ENCODE data around the gene PLAC1.

The PLAC1 gene

GRCh38 chrX:134645936-134646543, 12.2 kb downstream of the PLAC1 start:
- no peaks in the 10 kb centered on the region for H3K4me1 ChIP-seq (ENCODE audit: low read depth, poor library complexity, severe bottlenecking)
- H4K20me1 ChIP-seq (ENCODE audit: insufficient read depth): no peaks in the 10 kb centered on the region
- H3K4me2 ChIP-seq: no peak overlapping the region
- no peak overlapping the region for H3K27ac ChIP-seq
- H3K36me3 ChIP-seq (ENCODE audit: insufficient read depth): no peaks in the 10 kb centered on the region
- H3K4me3 ChIP-seq (IDR thresholded peaks at IDR 0.05; ENCODE audit: insufficient read depth, low read depth, low read length): no peak overlapping the region
- no peaks in the 10 kb centered on the region for H3K27me3 ChIP-seq (ENCODE audit: insufficient read depth, low read depth)
- TF ChIP-seq, protein P1, sequence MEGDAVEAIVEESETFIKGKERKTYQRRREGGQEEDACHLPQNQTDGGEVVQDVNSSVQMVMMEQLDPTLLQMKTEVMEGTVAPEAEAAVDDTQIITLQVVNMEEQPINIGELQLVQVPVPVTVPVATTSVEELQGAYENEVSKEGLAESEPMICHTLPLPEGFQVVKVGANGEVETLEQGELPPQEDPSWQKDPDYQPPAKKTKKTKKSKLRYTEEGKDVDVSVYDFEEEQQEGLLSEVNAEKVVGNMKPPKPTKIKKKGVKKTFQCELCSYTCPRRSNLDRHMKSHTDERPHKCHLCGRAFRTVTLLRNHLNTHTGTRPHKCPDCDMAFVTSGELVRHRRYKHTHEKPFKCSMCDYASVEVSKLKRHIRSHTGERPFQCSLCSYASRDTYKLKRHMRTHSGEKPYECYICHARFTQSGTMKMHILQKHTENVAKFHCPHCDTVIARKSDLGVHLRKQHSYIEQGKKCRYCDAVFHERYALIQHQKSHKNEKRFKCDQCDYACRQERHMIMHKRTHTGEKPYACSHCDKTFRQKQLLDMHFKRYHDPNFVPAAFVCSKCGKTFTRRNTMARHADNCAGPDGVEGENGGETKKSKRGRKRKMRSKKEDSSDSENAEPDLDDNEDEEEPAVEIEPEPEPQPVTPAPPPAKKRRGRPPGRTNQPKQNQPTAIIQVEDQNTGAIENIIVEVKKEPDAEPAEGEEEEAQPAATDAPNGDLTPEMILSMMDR (conservative IDR thresholded peaks at IDR 0.05; ENCODE audit: low read depth, low read length): no peak
- H3K79me2 ChIP-seq (ENCODE audit: insufficient read depth, low read depth): no peaks in the 10 kb centered on the region
- H2AFZ ChIP-seq (ENCODE audit: low read depth): no peak overlapping the region
- no peak overlapping the region for H3K9ac ChIP-seq

GRCh38 chrX:134642386-134642785, 15.9 kb downstream of the PLAC1 start:
- H3K9ac ChIP-seq: no peak overlapping the region
- H3K79me2 ChIP-seq (ENCODE audit: insufficient read depth, low read depth): no peaks in the 10 kb centered on the region
- no peak overlapping the region for H3K27ac ChIP-seq
- H4K20me1 ChIP-seq (ENCODE audit: insufficient read depth): no peaks in the 10 kb centered on the region
- H3K27me3 ChIP-seq (ENCODE audit: insufficient read depth, low read depth): no peaks in the 10 kb centered on the region
- TF ChIP-seq, protein P1 (conservative IDR thresholded peaks at IDR 0.05; ENCODE audit: low read depth, low read length): no peak
- no peaks in the 10 kb centered on the region for H3K36me3 ChIP-seq (ENCODE audit: insufficient read depth)
- H3K4me3 ChIP-seq (IDR thresholded peaks at IDR 0.05; ENCODE audit: insufficient read depth, low read depth, low read length): no peak overlapping the region
- H3K4me1 ChIP-seq (ENCODE audit: low read depth, poor library complexity, severe bottlenecking): peaks cover under 1% of the 10 kb centered on the region
- H2AFZ ChIP-seq (ENCODE audit: low read depth): no peak overlapping the region
- no peak overlapping the region for H3K4me2 ChIP-seq

DNA sequence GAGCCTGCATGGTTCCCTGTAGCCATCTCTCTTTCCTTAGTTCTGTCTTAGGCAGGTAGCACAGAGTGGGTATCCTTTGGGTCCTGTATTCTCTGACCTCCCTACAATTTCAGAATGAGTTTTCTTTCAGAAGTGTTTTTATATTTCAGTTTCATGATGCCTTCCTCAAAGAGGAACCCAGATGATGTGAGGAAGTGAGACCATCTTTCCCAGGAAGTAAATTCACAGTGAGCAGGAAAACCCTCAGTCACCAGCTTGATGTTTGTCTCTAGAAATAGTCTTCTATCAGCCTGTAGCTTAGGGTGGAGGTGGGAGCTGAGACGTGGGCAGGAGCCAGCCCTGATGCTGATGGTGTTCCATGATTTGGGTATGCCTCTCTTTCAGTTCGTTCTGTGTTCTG, 16.9 kb downstream of the PLAC1 start:
- Histone ChIP-seq H4K20me1 (ENCODE audit: insufficient read depth) (no peaks in the 10 kb centered on the region), H3K4me1 (ENCODE audit: low read depth, poor library complexity, severe bottlenecking) (peaks cover 11% of the 10 kb centered on the region), H3K4me3 (IDR thresholded peaks at IDR 0.05; ENCODE audit: insufficient read depth, low read depth, low read length) (no peak overlapping the region), H3K79me2 (ENCODE audit: insufficient read depth, low read depth) (no peaks in the 10 kb centered on the region), H2AFZ (ENCODE audit: low read depth) (no peak overlapping the region), H3K4me2 (no peak overlapping the region), H3K36me3 (ENCODE audit: insufficient read depth) (no peaks in the 10 kb centered on the region), H3K27me3 (ENCODE audit: insufficient read depth, low read depth) (no peaks in the 10 kb centered on the region), H3K9ac (no peak overlapping the region), H3K27ac (no peak overlapping the region)
- TF ChIP-seq, protein P1 (conservative IDR thresholded peaks at IDR 0.05; ENCODE audit: low read depth, low read length): no peak

- H3K27ac ChIP-seq: no peak overlapping the region
- TF ChIP-seq, protein P1 (conservative IDR thresholded peaks at IDR 0.05; ENCODE audit: low read depth, low read length): no peak
- no peaks in the 10 kb centered on the region for H3K27me3 ChIP-seq (ENCODE audit: insufficient read depth, low read depth)
- H3K4me3 ChIP-seq (IDR thresholded peaks at IDR 0.05; ENCODE audit: insufficient read depth, low read depth, low read length): no peak overlapping the region
- H3K4me2 ChIP-seq: no peak overlapping the region
- H3K4me1 ChIP-seq (ENCODE audit: low read depth, poor library complexity, severe bottlenecking): peaks cover 12% of the 10 kb centered on the region
- H4K20me1 ChIP-seq (ENCODE audit: insufficient read depth): no peaks in the 10 kb centered on the region
- H2AFZ ChIP-seq (ENCODE audit: low read depth): no peak overlapping the region
- no peaks in the 10 kb centered on the region for H3K79me2 ChIP-seq (ENCODE audit: insufficient read depth, low read depth)
- no peak overlapping the region for H3K9ac ChIP-seq
- no peaks in the 10 kb centered on the region for H3K36me3 ChIP-seq (ENCODE audit: insufficient read depth)
Observed at GRCh38 chrX:134640914-134641313, 17.4 kb downstream of the PLAC1 start.
